Ureter (tissue), 1 donor: ENCODE data around the gene TRAK1. TPM values are rescaled to one million over a fixed set of nuclear protein-coding genes. Genes with fewer than 3 reads are reported as not detected.

Experiments
- total RNA-seq: library from RNA; stranded (reverse); gene quantifications from one replicate; pipeline ENCODE4 v1.2.4, GENCODE V29; 2023
- donor health status: DM: yes; HTN: yes; CAD: no.

TRAK1 gene
- total RNA-seq, 1 donor from 2014 or later, result 142 TPM

Other genes starting within 250 kb of the TRAK1 start
- gene ULK4, start 129.3 kb upstream of the TRAK1 start, total RNA-seq, result 18.4 TPM
- gene CCK, start 174.8 kb downstream of the TRAK1 start, total RNA-seq, result not detected